Measurements from ENCODE around the gene CEP72.

Gene CEP72, protein sequence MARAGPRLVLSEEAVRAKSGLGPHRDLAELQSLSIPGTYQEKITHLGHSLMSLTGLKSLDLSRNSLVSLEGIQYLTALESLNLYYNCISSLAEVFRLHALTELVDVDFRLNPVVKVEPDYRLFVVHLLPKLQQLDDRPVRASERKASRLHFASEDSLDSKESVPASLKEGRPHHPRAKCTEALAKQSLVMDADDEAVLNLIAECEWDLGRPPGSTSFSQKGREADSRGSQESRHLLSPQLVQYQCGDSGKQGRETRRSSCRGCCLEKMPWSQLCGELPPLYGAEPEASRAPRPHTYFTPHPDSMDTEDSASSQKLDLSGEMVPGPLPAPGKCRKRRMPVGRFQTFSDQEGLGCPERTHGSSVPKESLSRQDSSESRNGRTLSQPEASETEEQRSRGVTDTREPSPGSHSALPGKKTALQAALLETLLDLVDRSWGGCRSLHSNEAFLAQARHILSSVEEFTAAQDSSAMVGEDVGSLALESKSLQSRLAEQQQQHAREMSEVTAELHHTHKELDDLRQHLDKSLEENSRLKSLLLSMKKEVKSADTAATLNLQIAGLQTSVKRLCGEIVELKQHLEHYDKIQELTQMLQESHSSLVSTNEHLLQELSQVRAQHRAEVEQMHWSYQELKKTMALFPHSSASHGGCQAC

DNA sequence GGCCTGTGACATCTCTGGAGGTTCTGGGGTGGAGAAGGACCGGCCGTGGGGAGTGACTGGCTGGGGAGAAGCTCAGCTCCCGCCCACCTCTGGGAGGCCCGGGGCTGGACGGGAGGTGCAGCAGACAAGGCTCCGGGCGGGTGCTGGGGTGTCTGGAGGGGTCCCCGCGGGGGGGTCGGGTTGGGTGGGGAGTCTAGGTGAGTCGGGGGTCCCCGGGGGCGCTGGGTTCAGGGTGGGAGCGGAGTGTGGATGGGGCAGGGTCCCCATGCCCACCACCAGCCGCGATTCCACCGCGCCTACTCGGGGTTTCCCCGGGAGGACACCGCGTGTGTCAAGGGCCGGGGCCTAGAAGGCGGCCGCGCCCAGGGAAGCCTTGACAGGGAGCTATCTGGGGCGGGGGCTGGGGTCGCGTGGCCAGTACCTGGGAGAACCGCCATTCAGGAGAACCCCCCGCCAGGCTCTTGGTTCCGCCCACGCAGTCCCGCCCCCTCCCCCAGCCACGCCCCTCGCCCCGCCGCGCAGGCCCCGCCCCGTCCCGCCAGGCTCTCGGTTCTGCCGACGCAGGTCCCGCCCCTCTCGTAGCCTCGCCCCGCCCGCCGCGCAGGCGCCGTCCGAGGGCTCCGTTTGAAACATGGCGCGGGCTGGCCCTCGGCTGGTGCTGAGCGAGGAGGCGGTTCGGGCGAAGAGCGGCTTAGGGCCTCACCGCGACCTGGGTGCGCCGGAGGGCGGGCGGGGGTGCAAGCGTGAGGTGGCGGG is at the start of gene CEP72:
CEP72 (plus strand) TSS at position 610 of the 756 bp plus-strand sequence; CDS start at position 632, 22 bp downstream.
- no peak for TF ChIP-seq JUND (IDR thresholded peaks at IDR 0.05; ENCODE audit: low read depth)
- peak; percentile 93 to 97 for DNase-seq (ENCODE audit: low read depth in 1 of 2, low spot score in 1 of 2)
- in situ Hi-C loops (cut with HindIII; ENCODE audit: low pct_unique_long_range_greater_than_20kb, low sequenced_read_pairs), result no loop called here

GRCh38 chr5:565782-566440 is 46.2 kb upstream of the CEP72 start:
- DNase-seq (ENCODE audit: low read depth in 1 of 2, low spot score in 1 of 2), result no peak
- no peak for TF ChIP-seq JUND (IDR thresholded peaks at IDR 0.05; ENCODE audit: low read depth)
- in situ Hi-C loops (cut with HindIII; ENCODE audit: low pct_unique_long_range_greater_than_20kb, low sequenced_read_pairs), result no loop called here

DNA sequence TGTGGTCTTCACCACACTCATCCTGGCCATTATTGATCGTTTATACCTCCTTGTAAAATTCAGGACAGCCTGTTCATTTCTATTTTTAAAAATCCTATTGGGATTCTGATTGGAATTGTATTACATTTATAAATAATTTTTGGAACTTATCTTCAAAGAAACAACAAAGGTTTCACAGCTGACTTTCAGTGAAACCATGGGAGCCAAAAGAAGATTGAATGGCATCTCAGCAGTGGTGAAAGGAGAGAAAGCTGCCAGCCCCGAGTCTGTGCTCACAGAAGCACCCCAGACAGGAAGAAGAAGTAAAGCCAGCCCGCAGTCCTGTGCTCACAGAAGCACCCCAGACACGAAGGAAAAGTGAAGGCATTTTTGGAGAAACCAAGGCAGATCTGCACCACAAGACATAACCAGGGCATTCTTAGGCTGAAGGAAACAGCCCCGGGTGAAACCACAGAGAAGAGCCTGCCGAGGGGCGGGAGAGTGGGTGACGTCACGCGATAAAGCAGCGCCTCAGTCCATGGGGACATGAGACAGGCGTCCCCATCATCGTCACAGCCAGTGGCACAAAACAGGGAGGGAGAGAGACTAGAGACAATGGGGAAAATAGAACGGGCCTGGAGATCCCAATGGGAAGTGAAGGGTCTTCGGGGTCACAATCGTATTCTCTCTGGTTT is 45.4 kb upstream of the CEP72 start:
- no peak for TF ChIP-seq JUND (IDR thresholded peaks at IDR 0.05; ENCODE audit: low read depth)
- no peak for DNase-seq (ENCODE audit: low read depth in 1 of 2, low spot score in 1 of 2)
- in situ Hi-C loops (cut with HindIII; ENCODE audit: low pct_unique_long_range_greater_than_20kb, low sequenced_read_pairs), result no loop called here

DNA sequence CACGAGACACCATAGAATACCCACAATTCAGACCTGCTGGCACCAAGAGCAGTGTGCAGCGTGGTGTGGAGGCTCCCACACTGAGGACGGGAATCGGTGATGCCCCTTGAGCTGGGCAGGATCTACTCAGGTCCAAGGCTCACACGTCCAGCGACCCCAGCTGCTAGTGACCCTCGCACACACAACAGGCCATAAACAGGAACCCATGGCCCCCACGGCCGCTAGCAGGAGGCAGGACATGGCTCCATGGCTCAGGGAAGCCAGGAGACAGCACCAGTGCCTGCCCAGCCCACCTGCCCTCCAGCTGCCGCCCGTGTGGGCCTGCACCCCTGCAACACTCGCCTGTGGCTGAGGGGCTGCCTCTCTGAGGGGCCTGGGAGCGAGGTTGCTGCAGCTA is 44.5 kb upstream of the CEP72 start:
- DNase-seq (ENCODE audit: low read depth in 1 of 2, low spot score in 1 of 2), result no peak
- no peak for TF ChIP-seq JUND (IDR thresholded peaks at IDR 0.05; ENCODE audit: low read depth)
- in situ Hi-C loops (cut with HindIII; ENCODE audit: low pct_unique_long_range_greater_than_20kb, low sequenced_read_pairs), result no loop called here

- no peak for DNase-seq (ENCODE audit: low read depth in 1 of 2, low spot score in 1 of 2)
- in situ Hi-C loops (cut with HindIII; ENCODE audit: low pct_unique_long_range_greater_than_20kb, low sequenced_read_pairs), result no loop called here
- no peak for TF ChIP-seq JUND (IDR thresholded peaks at IDR 0.05; ENCODE audit: low read depth)
Observed at GRCh38 chr5:568061-568781, 43.9 kb upstream of the CEP72 start.

DNA sequence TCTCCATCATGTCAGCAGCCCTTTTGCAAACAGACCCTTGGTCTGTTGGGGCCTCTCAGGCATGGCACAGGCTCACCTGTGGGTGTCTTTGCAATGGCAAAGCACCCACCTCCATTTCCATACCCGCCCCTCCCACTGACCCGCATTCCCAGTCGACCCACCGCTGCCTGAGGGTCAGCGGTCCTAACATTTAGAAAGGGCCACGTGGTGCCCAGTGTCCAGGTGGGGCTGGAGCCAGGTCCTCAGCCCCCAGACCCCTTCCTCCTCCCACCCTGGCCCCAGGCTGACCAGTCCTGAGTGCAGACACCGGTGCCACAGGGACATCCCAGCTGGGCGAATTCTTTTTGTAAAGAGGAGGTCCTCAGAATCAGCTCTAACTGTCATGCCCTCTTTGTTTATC is 43.3 kb upstream of the CEP72 start:
- TF ChIP-seq JUND (IDR thresholded peaks at IDR 0.05; ENCODE audit: low read depth), result no peak
- in situ Hi-C loops (cut with HindIII; ENCODE audit: low pct_unique_long_range_greater_than_20kb, low sequenced_read_pairs), result no loop called here
- no peak for DNase-seq (ENCODE audit: low read depth in 1 of 2, low spot score in 1 of 2)

GRCh38 chr5:569358-569867 is 42.7 kb upstream of the CEP72 start:
- TF ChIP-seq JUND (IDR thresholded peaks at IDR 0.05; ENCODE audit: low read depth), result no peak
- no peak for DNase-seq (ENCODE audit: low read depth in 1 of 2, low spot score in 1 of 2)
- in situ Hi-C loops (cut with HindIII; ENCODE audit: low pct_unique_long_range_greater_than_20kb, low sequenced_read_pairs), result no loop called here

- no peak for TF ChIP-seq JUND (IDR thresholded peaks at IDR 0.05; ENCODE audit: low read depth)
- in situ Hi-C loops (cut with HindIII; ENCODE audit: low pct_unique_long_range_greater_than_20kb, low sequenced_read_pairs), result no loop called here
- no peak for DNase-seq (ENCODE audit: low read depth in 1 of 2, low spot score in 1 of 2)
Observed at GRCh38 chr5:569868-570361, 42.2 kb upstream of the CEP72 start.

DNA sequence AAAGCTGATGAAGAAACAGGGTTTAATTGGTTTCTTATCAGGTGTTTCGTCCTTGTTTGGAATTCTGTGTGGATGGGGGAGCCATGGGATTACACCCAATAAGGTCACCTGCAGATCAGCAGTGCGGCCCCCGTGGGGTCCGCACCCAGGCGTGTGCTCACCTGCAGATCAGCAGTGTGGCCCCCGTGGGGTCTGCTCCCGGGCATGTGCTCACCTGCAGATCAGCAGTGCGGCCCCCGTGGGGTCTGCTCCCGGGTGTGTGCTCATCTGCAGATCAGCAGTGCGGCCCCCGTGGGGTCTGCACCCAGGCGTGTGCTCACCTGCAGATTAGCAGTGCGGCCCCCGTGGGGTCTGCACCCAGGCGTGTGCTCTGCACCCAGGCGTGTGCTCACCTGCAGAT is 41.7 kb upstream of the CEP72 start:
- no peak for TF ChIP-seq JUND (IDR thresholded peaks at IDR 0.05; ENCODE audit: low read depth)
- in situ Hi-C loops (cut with HindIII; ENCODE audit: low pct_unique_long_range_greater_than_20kb, low sequenced_read_pairs), result no loop called here
- no peak for DNase-seq (ENCODE audit: low read depth in 1 of 2, low spot score in 1 of 2)

DNA sequence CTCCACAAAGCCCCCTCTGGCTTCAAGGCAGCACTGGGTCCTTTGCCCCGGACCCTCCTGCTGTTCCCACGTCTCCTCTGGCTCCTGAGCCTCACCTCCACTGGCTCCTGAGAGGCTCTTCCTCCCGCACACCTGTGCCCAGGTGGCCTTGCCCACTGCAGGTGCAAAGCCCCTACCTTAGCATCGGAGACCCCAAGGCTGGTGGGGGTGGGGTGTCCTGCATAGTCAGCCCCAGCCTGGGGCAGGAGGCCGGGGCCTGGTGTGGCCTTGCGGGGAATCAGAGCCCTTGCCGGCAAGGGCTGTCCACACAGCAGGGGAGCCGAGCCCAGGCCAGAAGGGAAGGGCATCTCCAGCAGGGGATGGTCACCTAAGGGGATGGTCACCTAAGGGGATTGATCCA is 41.3 kb upstream of the CEP72 start:
- in situ Hi-C loops (cut with HindIII; ENCODE audit: low pct_unique_long_range_greater_than_20kb, low sequenced_read_pairs), result no loop called here
- no peak for TF ChIP-seq JUND (IDR thresholded peaks at IDR 0.05; ENCODE audit: low read depth)
- DNase-seq (ENCODE audit: low read depth in 1 of 2, low spot score in 1 of 2), result no peak

GRCh38 chr5:571791-572190 is 40.3 kb upstream of the CEP72 start:
- DNase-seq (ENCODE audit: low read depth in 1 of 2, low spot score in 1 of 2), result no peak
- no peak for TF ChIP-seq JUND (IDR thresholded peaks at IDR 0.05; ENCODE audit: low read depth)
- in situ Hi-C loops (cut with HindIII; ENCODE audit: low pct_unique_long_range_greater_than_20kb, low sequenced_read_pairs), result no loop called here

Measured in T47D (cell line).